Spleen (tissue), 7 donors: Measurements from ENCODE around the gene CCNB1.

Source experiments
- POLR2A ChIP-seq, 3 donors: fragments of 450-650 bp; IDR thresholded peaks; one replicate each; pipeline ENCODE4 v1.5.1; 2017; ENCODE audit warnings: antibody characterized with exemption in 3 of 3, mild to moderate bottlenecking in 1 of 3
- POLR2AphosphoS5 ChIP-seq, 3 donors: sonication (generic); formaldehyde crosslinking; IDR thresholded peaks; one replicate each; pipeline ENCODE4 v1.5.1; 2017; ENCODE audit warnings: antibody characterized with exemption in 3 of 3
- TF ChIP-seq, protein P1 (sequence below), 11 experiments: fragments of 200-600 bp in 7 of 11; fragments of 450-650 bp in 4 of 11; sonication (generic) in 4 of 11; IDR thresholded peaks in 8 of 11; conservative IDR thresholded peaks in 3 of 11; 1 replicate in 7 of 11; 2 replicates in 4 of 11; pipeline versions ENCODE4 v1.4.0 to v1.8.0; 2016 to 2021; ENCODE audit warnings: antibody characterized with exemption in 11 of 11, inconsistent platforms in 4 of 11, mild to moderate bottlenecking in 1 of 11
- donor health status: DM: no; HTN: no; CAD: no; lungs with moderate emphysema.
- donor health status: DM: no; HTN: no; CAD: no.
- donor health status: DM: no; HTN: no; CAD: no.

DNA sequence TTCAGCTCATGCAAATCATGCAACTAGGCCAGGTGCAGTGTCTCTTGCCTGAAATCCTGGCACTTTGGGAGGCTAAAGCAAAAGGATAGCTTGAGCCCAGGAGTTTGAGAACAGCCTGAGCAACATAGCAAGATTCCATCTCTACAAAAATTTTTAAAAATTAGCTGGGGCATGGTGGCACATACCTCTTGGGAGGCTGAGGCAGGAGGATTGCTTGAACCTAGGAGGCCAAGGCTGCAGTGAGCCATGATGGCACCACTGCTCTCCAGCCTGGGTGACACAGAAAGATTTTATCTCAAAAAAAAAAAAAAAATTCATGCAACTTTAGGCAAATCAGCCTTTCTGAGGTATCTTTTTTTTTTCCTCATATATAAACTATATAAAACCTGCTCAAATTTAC lies 35.6 kb upstream of the CCNB1 start:
- TF ChIP-seq, protein P1, sequence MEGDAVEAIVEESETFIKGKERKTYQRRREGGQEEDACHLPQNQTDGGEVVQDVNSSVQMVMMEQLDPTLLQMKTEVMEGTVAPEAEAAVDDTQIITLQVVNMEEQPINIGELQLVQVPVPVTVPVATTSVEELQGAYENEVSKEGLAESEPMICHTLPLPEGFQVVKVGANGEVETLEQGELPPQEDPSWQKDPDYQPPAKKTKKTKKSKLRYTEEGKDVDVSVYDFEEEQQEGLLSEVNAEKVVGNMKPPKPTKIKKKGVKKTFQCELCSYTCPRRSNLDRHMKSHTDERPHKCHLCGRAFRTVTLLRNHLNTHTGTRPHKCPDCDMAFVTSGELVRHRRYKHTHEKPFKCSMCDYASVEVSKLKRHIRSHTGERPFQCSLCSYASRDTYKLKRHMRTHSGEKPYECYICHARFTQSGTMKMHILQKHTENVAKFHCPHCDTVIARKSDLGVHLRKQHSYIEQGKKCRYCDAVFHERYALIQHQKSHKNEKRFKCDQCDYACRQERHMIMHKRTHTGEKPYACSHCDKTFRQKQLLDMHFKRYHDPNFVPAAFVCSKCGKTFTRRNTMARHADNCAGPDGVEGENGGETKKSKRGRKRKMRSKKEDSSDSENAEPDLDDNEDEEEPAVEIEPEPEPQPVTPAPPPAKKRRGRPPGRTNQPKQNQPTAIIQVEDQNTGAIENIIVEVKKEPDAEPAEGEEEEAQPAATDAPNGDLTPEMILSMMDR (IDR thresholded peaks at IDR 0.05 in 8 of 11, conservative IDR thresholded peaks at IDR 0.05 in 3 of 11), result no peak
- no peak for TF ChIP-seq POLR2A (IDR thresholded peaks at IDR 0.05)
- TF ChIP-seq POLR2AphosphoS5 (IDR thresholded peaks at IDR 0.05), result no peak
